ENCODE measurements around the gene DEDD.

DNA sequence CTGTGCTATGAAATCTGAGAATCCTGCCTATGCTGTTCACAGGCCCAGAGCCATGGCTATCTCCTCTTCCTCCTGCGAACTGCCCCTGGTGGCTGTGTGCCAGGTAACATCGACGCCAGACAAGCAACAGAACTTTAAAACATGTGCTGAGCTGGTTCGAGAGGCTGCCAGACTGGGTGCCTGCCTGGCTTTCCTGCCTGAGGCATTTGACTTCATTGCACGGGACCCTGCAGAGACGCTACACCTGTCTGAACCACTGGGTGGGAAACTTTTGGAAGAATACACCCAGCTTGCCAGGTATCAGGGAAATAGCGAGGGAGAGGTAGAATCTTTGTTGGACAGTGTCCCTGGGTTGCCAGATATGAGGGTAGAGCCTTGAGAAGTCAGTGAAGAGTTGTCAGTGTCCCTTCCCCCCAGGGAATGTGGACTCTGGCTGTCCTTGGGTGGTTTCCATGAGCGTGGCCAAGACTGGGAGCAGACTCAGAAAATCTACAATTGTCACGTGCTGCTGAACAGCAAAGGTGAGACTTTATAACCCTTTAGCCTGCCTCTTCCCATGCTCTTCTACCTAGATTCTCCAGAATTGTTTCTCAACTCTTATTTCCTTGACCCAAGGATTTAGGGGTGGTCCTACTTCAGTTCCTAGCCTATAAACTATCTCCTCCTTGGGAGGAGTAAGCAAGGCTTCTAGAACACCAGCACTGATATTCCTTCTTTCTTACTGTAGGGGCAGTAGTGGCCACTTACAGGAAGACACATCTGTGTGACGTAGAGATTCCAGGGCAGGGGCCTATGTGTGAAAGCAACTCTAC lies 13.2 kb downstream of the DEDD start:
- TF ChIP-seq TAF1 (IDR thresholded peaks at IDR 0.05; ENCODE audit: low read depth): no peak
- no peak for TF ChIP-seq EGR1 (IDR thresholded peaks at IDR 0.05)
- TF ChIP-seq EP300 (IDR thresholded peaks at IDR 0.05; ENCODE audit: borderline replicate concordance): no peak
- no peak for TF ChIP-seq TEAD4 (IDR thresholded peaks at IDR 0.05)
- TF ChIP-seq YY1 (IDR thresholded peaks at IDR 0.05; ENCODE audit: low read depth): no peak
- TF ChIP-seq, protein P1, sequence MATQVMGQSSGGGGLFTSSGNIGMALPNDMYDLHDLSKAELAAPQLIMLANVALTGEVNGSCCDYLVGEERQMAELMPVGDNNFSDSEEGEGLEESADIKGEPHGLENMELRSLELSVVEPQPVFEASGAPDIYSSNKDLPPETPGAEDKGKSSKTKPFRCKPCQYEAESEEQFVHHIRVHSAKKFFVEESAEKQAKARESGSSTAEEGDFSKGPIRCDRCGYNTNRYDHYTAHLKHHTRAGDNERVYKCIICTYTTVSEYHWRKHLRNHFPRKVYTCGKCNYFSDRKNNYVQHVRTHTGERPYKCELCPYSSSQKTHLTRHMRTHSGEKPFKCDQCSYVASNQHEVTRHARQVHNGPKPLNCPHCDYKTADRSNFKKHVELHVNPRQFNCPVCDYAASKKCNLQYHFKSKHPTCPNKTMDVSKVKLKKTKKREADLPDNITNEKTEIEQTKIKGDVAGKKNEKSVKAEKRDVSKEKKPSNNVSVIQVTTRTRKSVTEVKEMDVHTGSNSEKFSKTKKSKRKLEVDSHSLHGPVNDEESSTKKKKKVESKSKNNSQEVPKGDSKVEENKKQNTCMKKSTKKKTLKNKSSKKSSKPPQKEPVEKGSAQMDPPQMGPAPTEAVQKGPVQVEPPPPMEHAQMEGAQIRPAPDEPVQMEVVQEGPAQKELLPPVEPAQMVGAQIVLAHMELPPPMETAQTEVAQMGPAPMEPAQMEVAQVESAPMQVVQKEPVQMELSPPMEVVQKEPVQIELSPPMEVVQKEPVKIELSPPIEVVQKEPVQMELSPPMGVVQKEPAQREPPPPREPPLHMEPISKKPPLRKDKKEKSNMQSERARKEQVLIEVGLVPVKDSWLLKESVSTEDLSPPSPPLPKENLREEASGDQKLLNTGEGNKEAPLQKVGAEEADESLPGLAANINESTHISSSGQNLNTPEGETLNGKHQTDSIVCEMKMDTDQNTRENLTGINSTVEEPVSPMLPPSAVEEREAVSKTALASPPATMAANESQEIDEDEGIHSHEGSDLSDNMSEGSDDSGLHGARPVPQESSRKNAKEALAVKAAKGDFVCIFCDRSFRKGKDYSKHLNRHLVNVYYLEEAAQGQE (IDR thresholded peaks at IDR 0.05; ENCODE audit: low read depth): no peak
- TF ChIP-seq TCF12 (IDR thresholded peaks at IDR 0.05; ENCODE audit: low read depth): no peak
- TF ChIP-seq MAX (IDR thresholded peaks at IDR 0.05): no peak
- TF ChIP-seq CEBPB (IDR thresholded peaks at IDR 0.05): no peak

Data from Ishikawa (cell line).